Sigmoid colon (tissue), 4 donors: ENCODE data around the gene RAET1L.

ENCODE experiments used
- EP300 ChIP-seq, 4 donors: sonication (generic); formaldehyde crosslinking; IDR thresholded peaks; one replicate each; pipeline ENCODE4 v1.6.1; 2017; ENCODE audit warnings: antibody characterized with exemption in 4 of 4
- POLR2A ChIP-seq, 2 donors: fragments of 450-650 bp; IDR thresholded peaks; one replicate each; pipeline ENCODE4 v1.6.1; 2016; ENCODE audit warnings: antibody characterized with exemption in 2 of 2, mild to moderate bottlenecking in 2 of 2, moderate library complexity in 2 of 2
- POLR2AphosphoS5 ChIP-seq, 4 donors: sonication (generic); formaldehyde crosslinking; IDR thresholded peaks; one replicate each; pipeline ENCODE4 v1.6.1; 2017; ENCODE audit warnings: antibody characterized with exemption in 4 of 4
- TF ChIP-seq, protein P1 (sequence below), 4 experiments: fragments of 450-650 bp in 3 of 4; fragments of 200-600 bp in 1 of 4; IDR thresholded peaks; one replicate each; pipeline ENCODE4 v1.5.1; 2016 to 2019; ENCODE audit warnings: antibody characterized with exemption in 4 of 4, mild to moderate bottlenecking in 3 of 4, moderate library complexity in 2 of 4

DNA sequence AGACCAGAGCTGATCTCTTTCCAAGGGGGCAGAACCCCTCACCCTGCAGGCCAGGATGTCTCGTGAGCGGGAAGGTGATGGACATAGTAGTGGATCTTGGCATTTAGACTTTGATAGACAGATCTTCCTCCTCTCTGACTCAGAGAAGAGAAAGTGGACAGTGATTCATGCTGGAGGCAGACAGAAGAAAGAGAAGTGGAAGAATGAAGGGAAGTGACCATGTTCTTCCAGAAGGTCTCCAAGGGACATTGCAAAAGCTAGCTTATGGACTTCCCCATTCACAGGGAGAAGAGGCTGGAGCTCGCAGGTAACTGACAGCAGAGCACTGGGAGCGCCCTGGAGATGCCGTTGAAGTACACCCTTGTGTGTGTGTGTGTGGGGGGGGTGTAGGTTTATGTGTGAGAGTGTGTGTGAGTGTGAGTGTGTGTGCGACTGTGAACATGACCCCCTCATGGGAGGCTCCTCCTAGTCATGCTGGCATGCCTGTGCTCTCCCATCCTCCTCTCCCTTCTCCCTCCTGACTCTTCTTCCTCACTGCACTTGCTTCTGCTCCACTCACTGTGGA lies 8.0 kb upstream of the RAET1L start:
- TF ChIP-seq, protein P1, sequence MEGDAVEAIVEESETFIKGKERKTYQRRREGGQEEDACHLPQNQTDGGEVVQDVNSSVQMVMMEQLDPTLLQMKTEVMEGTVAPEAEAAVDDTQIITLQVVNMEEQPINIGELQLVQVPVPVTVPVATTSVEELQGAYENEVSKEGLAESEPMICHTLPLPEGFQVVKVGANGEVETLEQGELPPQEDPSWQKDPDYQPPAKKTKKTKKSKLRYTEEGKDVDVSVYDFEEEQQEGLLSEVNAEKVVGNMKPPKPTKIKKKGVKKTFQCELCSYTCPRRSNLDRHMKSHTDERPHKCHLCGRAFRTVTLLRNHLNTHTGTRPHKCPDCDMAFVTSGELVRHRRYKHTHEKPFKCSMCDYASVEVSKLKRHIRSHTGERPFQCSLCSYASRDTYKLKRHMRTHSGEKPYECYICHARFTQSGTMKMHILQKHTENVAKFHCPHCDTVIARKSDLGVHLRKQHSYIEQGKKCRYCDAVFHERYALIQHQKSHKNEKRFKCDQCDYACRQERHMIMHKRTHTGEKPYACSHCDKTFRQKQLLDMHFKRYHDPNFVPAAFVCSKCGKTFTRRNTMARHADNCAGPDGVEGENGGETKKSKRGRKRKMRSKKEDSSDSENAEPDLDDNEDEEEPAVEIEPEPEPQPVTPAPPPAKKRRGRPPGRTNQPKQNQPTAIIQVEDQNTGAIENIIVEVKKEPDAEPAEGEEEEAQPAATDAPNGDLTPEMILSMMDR (IDR thresholded peaks at IDR 0.05) = no peak
- TF ChIP-seq EP300 (IDR thresholded peaks at IDR 0.05) (no peak), POLR2AphosphoS5 (IDR thresholded peaks at IDR 0.05) (no peak), POLR2A (IDR thresholded peaks at IDR 0.05) (no peak)
